A549 treated with dexamethasone at 1 μM for 4 hours (cell line): ENCODE results near the gene ANKLE1. TPM values are rescaled to one million over a fixed set of nuclear protein-coding genes. Genes with fewer than 3 reads are reported as not detected.

Experiments
- total RNA-seq: library from RNA; stranded (reverse); fragments of 200-300 nt; extraction: Qiagen RNA extraction; gene quantifications from 5 replicates; pipeline ENCODE4 v1.2.3, GENCODE V29; 2022

ANKLE1 gene
- 0.24 to 0.46 TPM (median 0.36 TPM) in 5 replicates for total RNA-seq

DNA sequence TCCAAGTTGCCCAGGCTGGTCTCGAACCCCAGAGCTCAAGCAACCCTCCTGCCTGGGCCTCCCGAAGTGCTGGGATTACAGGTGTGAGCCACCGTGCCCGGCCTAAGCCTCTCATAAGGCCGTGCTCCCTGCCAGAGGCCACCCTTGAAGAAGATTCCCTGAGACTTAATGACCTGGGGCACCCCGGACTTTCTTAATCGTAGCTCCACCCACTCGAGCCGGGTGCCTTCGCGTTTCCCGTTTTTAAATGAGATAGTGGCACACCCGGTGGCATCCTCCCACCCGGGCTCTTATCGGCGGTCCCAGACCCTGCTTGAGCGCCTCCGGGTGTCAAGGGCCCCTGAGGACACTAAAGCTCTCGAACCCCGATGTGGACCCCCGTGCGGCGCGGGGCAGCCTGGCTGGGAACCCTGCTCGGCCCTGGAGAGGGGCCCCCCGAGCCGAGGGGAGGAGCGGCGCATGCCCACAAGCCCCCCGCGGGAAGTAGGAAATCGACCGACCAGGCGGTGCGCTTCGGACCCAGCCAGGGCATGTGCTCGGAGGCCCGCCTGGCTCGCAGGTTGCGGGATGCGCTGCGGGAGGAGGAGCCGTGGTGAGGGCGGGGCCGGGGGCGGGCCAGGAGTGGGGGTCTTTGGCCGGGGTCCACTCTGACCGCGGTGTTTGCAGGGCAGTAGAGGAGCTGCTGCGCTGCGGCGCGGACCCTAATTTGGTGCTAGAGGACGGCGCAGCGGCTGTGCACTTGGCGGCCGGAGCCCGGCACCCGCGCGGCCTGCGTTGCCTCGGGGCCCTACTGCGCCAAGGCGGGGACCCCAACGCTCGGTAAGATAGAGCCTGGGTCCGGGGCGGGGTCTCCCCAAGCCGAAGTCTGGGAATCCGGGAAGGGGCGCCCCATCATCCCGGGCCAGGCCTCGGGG, at the start of gene ANKLE1:
ANKLE1 (plus strand) TSS at position 511 of the 914 bp plus-strand sequence; CDS start at position 531, 20 bp downstream.

GRCh38 chr19:17245535-17245984, 36.1 kb upstream of the ANKLE1 start, which contains the start of gene NR2F6:
NR2F6 (minus strand) TSS chr19:17245919; CDS start chr19:17245220, 699 bp downstream.

GRCh38 chr19:17264641-17264979, 17.1 kb upstream of the ANKLE1 start, which contains the start of gene USHBP1:
USHBP1 (minus strand) TSS chr19:17264745; CDS start chr19:17264299, 446 bp downstream.

GRCh38 chr19:17266975-17267788, 14.5 kb upstream of the ANKLE1 start, which contains the start of gene BABAM1:
BABAM1 (plus strand) TSS chr19:17267443; CDS start chr19:17268807, 1,364 bp downstream.

GRCh38 chr19:17303167-17303939, 21.7 kb downstream of the ANKLE1 start, which contains the start of gene ABHD8:
ABHD8 (minus strand) TSS chr19:17303425; CDS start chr19:17301616, 1,809 bp downstream.

DNA sequence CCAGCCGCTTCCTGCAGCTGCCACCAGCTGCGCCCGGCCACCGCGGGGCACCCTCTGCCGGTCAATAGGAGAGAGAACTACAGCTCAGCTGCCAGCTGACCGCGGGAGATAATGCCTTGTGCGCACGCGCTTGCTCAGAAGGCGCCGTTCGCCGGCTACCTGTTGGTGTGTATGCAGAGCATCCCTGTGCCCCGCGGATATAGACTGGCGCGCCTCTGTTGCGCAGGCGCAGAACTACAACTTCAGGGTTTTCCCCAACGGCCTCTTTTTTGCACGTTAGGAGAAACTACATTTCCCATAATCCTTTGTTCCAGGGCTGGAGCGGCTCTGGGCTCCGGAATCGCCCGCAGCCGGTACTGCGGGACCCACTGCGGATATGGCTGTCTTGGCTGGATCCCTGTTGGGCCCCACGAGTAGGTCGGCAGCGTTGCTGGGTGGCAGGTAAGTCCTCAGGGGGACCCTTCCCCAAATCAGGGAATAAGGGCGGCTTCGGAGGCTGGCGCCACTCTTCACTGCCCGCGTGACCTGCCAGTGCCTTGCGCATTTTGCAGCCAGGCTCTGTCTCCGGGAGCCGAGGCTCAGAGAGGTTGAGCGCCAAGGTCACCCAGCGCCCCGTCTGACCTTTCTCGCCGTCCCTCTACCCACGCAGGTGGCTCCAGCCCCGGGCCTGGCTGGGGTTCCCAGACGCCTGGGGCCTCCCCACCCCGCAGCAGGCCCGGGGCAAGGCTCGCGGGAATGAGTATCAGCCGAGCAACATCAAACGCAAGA, 24.0 kb downstream of the ANKLE1 start, which contains the start of gene MRPL34:
MRPL34 (plus strand) TSS at position 356 of the 768 bp plus-strand sequence; CDS start at position 377, 21 bp downstream.

DNA sequence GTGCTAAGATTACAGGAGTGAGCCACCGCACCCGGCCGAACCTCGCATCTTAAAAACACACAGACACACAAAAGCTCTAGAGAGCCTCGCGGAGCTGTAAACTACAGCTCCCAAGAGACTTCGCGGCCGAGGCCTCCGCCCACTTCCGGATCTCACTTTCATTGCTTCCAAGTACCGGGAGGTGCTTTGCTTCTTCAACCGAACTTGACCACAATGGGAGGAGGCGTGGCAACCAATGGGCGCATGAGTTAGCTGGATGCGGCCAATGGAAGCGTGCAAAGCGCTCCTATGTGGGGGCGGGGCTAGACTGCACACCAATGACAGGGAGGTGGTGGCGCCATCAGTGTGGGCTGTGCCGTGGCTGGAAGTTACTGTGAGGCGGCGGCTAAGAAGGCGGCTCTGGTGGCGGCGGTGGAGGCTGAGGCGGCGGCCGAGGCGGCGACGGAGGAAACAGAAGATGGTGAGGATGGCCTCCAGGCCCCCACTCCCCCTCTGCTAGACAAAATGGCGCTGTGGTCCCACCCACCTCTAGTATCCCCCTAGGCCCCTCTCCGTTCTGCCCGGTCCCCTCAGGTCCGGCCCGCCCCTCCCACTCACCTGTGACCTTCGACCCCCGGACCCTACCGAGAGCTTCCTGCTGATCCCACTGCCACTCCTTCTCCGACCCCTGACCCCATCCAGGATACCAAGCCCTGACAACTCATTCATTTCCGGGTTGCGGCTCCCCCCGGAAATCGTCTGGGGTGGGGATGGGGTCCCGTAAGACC, 27.7 kb downstream of the ANKLE1 start, which contains the start of gene DDA1:
DDA1 (plus strand) TSS at position 366 of the 767 bp plus-strand sequence; CDS start at position 458, 92 bp downstream.

GRCh38 chr19:17334414-17335409, 53.0 kb downstream of the ANKLE1 start, which contains the start of gene ANO8:
ANO8 (minus strand) TSS chr19:17334855; CDS start chr19:17334670, 185 bp downstream.

Other genes starting within 250 kb of the ANKLE1 start
- gene HAUS8, start 206.4 kb upstream of the ANKLE1 start, total RNA-seq: 12.3 to 15.2 TPM (median 13.1 TPM) in 5 replicates
- 23.4 to 37.4 TPM (median 33.1 TPM) in 5 replicates for gene MYO9B, start 206.1 kb upstream of the ANKLE1 start, total RNA-seq
- 13.2 to 15.5 TPM (median 13.9 TPM) in 5 replicates for gene USE1, start 66.5 kb upstream of the ANKLE1 start, total RNA-seq
- 9.7 to 13.9 TPM (median 12.9 TPM) in 5 replicates for gene OCEL1, start 55.7 kb upstream of the ANKLE1 start, total RNA-seq
- 30.3 to 57.3 TPM (median 52.6 TPM) in 5 replicates for gene NR2F6, start 36.0 kb upstream of the ANKLE1 start, total RNA-seq
- 0.07 TPM in 1 of 5 replicates, not detected in the others for gene USHBP1, start 17.2 kb upstream of the ANKLE1 start, total RNA-seq
- 56.1 to 65.2 TPM (median 63.2 TPM) in 5 replicates for gene BABAM1, start 14.5 kb upstream of the ANKLE1 start, total RNA-seq
- 1.7 to 3.0 TPM (median 2.5 TPM) in 5 replicates for gene ABHD8, start 21.5 kb downstream of the ANKLE1 start, total RNA-seq
- 58.9 to 95.1 TPM (median 90.6 TPM) in 5 replicates for gene MRPL34, start 24.0 kb downstream of the ANKLE1 start, total RNA-seq
- gene DDA1, start 27.7 kb downstream of the ANKLE1 start, total RNA-seq: 45.8 to 66.0 TPM (median 55.4 TPM) in 5 replicates
- gene ANO8, start 53.0 kb downstream of the ANKLE1 start, total RNA-seq: 1.4 to 3.3 TPM (median 2.8 TPM) in 5 replicates
- gene GTPBP3, start 55.7 kb downstream of the ANKLE1 start, total RNA-seq: 10.5 to 21.0 TPM (median 19.6 TPM) in 5 replicates
- gene PLVAP, start 95.4 kb downstream of the ANKLE1 start, total RNA-seq: not detected in 5 replicates
- gene CCDC194, start 112.3 kb downstream of the ANKLE1 start, total RNA-seq: not detected in 5 replicates
- 0.12 to 0.21 TPM (median 0.17 TPM) in 3 of 5 replicates, not detected in the others for gene BST2, start 123.7 kb downstream of the ANKLE1 start, total RNA-seq
- 23.5 to 41.4 TPM (median 37.8 TPM) in 5 replicates for gene MVB12A, start 138.1 kb downstream of the ANKLE1 start, total RNA-seq
- 0.28 to 0.70 TPM (median 0.60 TPM) in 5 replicates for gene TMEM221, start 166.8 kb downstream of the ANKLE1 start, total RNA-seq
- not detected in 5 replicates for gene NXNL1, start 179.0 kb downstream of the ANKLE1 start, total RNA-seq
- 1.9 to 3.1 TPM (median 2.7 TPM) in 5 replicates for gene SLC27A1, start 188.6 kb downstream of the ANKLE1 start, total RNA-seq
- gene PGLS, start 229.7 kb downstream of the ANKLE1 start, total RNA-seq: 48.3 to 80.1 TPM (median 73.2 TPM) in 5 replicates